GM19372 (cell line): ENCODE results near the gene MYO9A.
"Not testable (repeated sequence)": the region's sequence is repeated elsewhere in the genome, so short reads cannot be mapped to it uniquely, and the experiment has no call there.

ENCODE experiments used
- ATAC-seq: cut with Tn5 transposase; IDR thresholded peaks from one replicate; pipeline ENCODE4 v1.9.1; 2021; ENCODE audit warnings: mild to moderate bottlenecking, low read depth, moderate library complexity; ENCODE audit not compliant: unreplicated experiment

MYO9A gene

DNA sequence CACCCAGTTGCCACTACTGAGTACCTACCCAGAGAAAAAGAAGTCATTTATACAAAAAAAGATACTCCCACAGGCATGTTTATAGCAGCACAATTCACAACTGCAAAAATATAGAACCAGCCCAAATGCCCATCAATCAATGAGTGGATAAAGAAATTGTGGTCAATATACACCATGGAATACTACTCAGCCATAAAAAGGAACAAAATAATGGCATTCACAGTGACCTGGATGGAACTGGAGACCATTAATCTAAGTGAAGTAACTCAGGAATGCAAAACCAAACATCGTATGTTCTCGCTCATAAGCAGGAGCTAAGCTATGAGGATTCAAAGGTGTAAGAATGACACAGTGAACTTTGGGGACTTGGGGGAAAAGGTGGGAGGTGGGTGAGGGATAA, 61.7 kb downstream of the MYO9A start:
- not testable (repeated sequence) for ATAC-seq

DNA sequence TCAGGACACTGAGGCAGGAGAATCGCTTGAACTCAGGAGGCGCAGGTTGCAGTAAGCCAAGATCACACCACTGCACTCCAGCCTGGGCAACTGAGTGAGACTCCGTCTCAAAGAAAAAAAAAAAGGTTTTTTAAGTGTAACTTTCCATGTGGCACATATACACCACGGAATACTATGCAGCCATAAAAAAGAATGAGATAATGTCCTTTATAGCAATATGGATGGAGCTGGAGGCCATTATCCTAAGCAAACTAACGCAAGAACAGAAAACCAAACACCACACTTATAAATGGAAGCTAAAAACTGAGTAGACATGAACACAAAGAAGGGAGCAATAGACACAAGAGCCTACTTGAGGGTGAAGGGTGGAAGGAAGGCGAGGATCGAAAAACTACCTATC, 64.7 kb downstream of the MYO9A start:
- ATAC-seq, result not testable (repeated sequence)

GRCh38 chr15:72050700-72051099, 67.2 kb downstream of the MYO9A start:
- no peak for ATAC-seq

DNA sequence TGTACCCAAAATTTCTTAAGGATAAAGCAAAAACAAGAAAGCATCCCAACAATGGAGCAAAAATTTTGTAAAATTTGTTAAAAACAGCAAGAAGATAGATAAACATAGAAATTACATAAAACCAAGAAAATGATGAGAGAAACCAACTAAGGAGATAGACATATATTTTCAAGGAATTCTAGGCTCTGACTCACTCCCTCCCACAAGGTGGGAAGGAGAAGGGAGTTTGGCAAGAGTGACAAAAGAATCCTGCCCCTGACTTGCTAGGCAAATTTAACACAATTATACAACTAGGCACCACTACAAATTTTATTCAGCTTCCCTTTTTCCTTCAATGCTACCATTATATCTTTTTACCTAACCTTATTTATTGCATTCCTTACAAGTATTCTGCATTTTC, 70.9 kb downstream of the MYO9A start:
- no peak for ATAC-seq

- no peak for ATAC-seq
These were observed 73.0 kb downstream of the MYO9A start for GRCh38 chr15:72044956-72045355.

- ATAC-seq, result no peak
These were observed 75.1 kb downstream of the MYO9A start for GRCh38 chr15:72042865-72043264.

DNA sequence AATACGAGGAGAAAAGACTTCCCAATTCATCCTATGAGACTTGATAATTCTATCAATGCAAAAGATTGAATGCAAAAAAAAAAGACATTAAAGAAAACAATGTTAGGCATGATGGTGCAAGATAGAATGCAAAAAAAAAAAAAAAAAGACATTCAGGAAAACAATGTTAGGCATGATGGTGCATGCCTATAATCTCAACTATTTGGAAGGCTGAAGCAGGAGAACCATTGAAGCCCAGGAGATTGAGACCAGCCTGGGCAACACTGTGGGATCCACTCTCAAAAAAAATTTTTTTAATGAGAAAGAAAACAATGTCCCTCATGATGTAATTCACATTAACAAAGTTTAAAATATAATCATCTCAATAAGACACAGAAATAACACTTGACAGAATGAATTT, 75.9 kb downstream of the MYO9A start:
- ATAC-seq, result no peak

DNA sequence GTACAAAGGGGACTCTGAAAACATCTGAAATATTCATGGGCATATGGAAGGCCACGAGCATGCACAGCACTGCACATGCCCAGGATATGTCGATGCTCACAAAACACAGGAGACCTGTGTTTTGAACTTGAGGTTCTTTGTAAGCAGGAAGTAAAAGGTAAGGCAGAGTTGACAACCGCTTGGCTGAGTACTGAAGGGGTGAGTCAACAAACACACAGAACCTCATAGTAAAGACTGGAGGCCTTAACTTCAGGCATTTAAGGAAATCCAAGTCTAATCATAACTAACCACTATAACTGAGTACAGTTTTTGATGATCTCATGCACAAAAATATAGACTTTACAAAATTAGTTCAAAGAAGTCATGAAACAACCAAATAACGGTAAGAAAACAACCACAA, 80.6 kb downstream of the MYO9A start:
- no peak for ATAC-seq

DNA sequence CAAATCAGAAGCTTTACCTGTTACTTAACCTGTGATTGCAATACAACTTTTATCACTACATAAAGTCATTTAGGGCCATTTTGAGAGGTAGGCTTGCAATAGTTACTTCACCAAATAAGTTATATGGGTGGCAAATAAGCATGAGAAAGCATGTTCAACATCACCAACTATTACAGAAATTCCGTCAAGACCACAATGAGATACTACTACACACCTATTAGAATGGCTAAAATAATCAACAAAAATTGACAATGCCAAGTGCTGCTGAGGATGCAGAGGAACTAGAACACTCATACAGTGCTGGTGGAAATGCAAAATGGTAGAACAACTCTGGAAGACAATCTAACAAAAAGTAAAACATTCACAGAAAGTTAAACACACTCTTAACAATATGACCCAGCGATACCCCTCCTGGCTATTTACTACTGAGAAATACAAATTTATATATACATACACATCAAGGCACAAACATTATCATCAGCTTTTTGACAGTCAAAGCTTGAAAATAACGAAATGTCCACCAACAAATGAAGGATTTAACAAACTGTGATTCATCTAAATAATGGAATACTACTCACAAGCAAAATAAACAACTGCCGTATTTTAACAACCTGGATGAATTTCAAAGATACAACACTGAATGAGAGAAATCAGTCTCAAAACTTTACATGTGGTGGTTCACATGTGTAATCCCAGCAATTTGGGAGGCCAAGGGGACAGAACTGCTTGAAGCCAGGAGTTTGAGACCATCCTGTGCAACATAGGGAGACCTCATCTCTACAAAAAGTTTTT, 82.9 kb downstream of the MYO9A start:
- ATAC-seq, result no peak

DNA sequence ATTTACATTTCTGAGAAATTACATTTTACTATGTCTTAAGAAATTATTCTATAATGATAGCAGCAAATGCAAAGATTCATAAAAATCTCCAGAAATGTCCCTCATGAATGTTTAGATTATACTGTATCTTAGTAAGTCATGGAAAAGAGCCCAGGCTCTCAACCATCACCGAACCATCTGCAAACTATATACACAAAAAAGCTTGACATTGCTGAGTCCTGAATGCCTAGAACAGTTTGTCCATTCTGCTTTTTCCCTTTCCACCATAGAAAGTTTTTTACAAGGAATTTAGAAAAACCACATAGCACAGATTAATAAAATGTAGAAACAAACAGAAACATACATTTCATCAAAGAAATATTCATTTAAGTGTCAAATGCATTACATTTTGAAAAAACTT, 83.6 kb downstream of the MYO9A start:
- no peak for ATAC-seq

DNA sequence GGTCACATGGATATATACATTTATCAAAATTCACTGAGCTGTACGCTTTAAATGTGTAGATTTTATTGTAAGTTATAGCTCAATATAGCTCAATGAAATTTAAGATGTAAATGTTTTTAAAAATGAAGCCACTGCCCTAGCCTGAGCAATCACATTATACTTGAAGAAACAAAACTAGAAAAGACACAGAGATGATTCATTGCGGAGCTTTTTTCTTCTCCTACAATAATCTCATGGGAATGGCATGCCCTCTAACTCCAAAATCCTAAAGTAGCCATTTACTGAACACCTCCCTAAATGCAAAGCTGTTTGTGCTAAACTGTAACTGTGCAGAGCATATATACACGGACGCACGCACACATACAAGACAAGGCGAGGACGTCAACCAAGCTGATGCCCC, 84.2 kb downstream of the MYO9A start:
- ATAC-seq, result no peak

DNA sequence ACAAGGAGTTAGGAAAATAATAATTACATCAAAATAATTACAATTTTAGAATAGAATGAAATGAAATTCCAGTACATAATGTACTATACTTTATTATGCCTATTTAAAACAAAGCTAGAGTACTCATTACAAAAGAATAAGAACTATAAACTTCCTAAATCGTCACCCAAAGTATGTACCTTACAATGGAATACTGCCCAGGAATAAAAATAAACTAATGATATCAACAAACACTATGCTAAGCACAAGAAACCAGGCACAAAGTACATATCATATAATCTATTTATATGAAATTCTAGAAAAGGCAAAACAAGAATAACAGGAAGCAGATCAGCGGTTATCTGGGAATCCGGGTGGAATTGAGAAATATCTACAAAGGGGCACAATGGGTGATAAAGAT, 84.7 kb downstream of the MYO9A start:
- ATAC-seq, result no peak

GRCh38 chr15:72021604-72022003, 96.3 kb downstream of the MYO9A start:
- no peak for ATAC-seq

GRCh38 chr15:72020799-72021198, 97.2 kb downstream of the MYO9A start:
- ATAC-seq, result no peak

DNA sequence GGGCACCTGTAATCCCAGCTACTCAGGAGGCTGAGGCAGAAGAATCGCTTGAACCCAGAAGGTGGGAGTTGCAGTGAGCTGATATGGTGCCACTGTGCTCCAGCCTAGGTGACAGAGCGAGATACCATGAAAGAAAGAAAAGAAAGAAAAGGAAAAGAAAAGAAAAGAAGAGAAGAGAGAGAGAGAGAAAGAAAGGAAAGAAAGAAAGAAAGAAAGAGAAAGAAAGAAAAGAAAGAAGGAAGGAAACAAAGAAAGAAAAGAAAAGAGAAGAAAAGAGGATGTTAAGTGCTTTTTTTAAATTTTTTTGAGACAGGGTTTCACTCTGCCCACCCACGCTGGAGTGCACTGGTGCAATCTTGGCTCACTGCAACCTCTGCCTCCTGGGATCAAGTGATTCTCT, 103.4 kb downstream of the MYO9A start:
- not testable (repeated sequence) for ATAC-seq

DNA sequence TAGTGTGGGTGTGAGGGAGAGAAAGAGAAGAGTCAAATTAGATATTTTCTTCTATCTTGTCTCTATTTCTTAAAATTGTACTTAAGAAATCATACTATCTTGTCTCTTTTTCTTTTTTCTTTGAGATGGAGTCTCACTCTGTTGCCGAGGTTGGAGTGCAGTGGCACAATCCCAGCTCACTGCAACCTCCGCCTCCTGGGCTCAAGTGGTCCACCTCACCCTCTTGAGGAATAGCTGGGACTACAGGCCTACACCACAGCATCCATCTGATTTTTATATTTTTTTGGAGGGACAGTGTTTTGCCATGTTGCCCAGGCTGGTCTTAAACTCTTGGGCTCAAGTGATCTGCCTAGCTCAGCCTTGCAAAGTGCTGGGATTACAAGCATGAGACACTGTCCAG, 104.2 kb downstream of the MYO9A start:
- ATAC-seq, result no peak

- ATAC-seq, result no peak
These were observed 106.5 kb downstream of the MYO9A start for GRCh38 chr15:72011302-72011942.

DNA sequence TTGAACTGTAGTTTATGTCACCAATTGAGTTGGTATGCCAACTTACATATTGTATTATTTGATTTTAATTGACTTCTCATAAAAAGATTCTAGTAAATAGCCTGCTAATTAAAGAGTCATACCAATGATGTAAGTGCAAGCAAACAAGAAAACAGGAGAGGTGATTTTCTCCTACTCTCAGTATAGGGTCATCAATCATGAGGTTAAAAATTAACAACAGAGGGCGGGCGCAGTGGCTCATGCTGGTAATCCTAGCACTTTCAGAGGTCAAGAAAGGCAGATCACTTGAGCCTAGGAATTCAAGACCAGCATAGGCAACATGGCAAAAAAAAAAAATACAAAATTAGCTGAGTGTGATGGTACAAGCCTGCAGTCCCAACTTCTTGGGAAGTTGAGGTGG, 108.7 kb downstream of the MYO9A start:
- no peak for ATAC-seq

GRCh38 chr15:72006382-72006781, 111.6 kb downstream of the MYO9A start:
- no peak for ATAC-seq

DNA sequence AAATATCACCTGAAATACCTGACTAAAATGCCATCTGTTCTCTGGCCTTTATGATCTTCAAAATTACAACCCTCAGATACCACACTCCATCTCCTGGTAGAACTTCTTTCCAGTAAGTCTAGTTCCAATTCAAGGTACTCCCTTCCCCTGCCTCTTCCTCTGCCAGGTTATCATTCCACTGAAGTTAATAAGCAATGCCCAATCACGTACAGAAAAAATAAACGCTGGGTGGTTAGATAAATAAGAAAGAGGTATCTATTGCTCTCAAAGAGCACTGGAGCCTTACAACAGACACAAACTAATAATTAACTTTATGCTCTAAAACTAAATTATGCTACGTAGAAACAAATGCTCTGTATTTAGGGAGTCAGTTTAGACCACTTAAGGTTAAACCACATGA, 112.5 kb downstream of the MYO9A start:
- no peak for ATAC-seq

DNA sequence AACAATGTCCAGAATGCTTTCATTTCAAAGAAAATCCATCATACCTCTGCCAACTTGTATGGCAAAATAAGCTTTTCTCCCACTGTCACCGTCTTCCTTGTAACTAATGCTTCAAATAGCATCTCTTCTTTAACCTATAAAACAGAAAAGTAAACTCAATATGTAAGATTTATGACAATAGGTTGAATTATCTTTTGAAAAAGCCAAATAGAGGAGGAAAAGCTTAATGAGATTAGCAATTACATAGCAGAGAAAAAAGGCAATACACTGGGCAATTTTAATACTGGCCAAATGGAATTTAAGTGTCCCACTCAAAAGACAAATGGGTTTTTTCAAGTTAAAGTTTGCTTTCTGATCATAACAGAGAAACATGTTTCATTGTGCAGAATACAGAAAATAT, 118.1 kb downstream of the MYO9A start:
- ATAC-seq, result no peak

DNA sequence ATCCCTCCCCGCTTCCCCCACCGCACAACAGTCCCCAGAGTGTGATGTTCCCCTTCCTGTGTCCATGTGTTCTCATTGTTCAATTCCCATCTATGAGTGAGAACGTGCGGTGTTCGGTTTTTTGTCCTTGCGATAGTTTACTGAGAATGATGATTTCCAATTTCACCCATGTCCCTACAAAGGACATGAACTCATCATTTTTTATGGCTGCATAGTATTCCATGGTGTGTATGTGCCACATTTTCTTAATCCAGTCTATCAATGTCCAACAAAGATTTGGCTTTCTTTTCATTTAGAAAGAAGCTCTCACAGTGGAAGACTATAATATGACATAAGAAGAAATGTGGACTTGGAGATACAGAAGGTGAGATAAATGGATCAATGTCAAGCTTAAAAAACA, 119.2 kb downstream of the MYO9A start:
- not testable (repeated sequence) for ATAC-seq
